IPS-20b (cell line): ENCODE results near the gene KCNG1.

ENCODE experiments used
- H3K27ac ChIP-seq: one replicate; pipeline ENCODE4 v1.5.1; 2013; ENCODE audit warnings: low read length
- H3K27me3 ChIP-seq: 2 replicates; pipeline ENCODE4 v1.6.1; 2013; ENCODE audit warnings: mild to moderate bottlenecking, low read length, inconsistent platforms; ENCODE audit not compliant: insufficient read depth
- H3K36me3 ChIP-seq: 2 replicates; pipeline ENCODE4 v1.6.1; 2013; ENCODE audit warnings: low read depth, mild to moderate bottlenecking, inconsistent platforms, low read length, moderate library complexity; ENCODE audit not compliant: insufficient read depth
- H3K4me1 ChIP-seq: 2 replicates; pipeline ENCODE4 v1.6.1; 2013; ENCODE audit warnings: mild to moderate bottlenecking, control low read depth, inconsistent platforms, low read length, moderate library complexity; ENCODE audit not compliant: insufficient read depth
- H3K4me3 ChIP-seq: 2 replicates; pipeline ENCODE4 v1.5.1; 2013; ENCODE audit warnings: mild to moderate bottlenecking, low read length, inconsistent platforms
- H3K9ac ChIP-seq: 2 replicates; pipeline ENCODE4 v1.6.1; 2013; ENCODE audit warnings: low read depth, mild to moderate bottlenecking, inconsistent platforms, low read length, moderate library complexity
- H3K9me3 ChIP-seq: 2 replicates; pipeline ENCODE4 v1.6.1; 2013; ENCODE audit warnings: mild to moderate bottlenecking, low read depth, low read length, inconsistent platforms; ENCODE audit not compliant: insufficient read depth

The KCNG1 gene

GRCh38 chr20:51022803-51023616 is at the start of gene KCNG1:
KCNG1 (minus strand) TSS chr20:51023107; CDS start chr20:51010338, 12,769 bp downstream.
- H3K4me1 ChIP-seq, result peaks cover 22% of the 10 kb centered on the region
- no peaks in the 10 kb centered on the region for H3K9me3 ChIP-seq
- peaks cover 57% of the 10 kb centered on the region for H3K27me3 ChIP-seq
- peak within 1 kb of the TSS; percentile 64 for H3K4me3 ChIP-seq
- H3K36me3 ChIP-seq, result no peaks in the 10 kb centered on the region
- H3K9ac ChIP-seq, result peak within 1 kb of the TSS; percentile 66; the same call in 1 of the 2 replicates
- no peak within 1 kb of the TSS for H3K27ac ChIP-seq

- H3K36me3 ChIP-seq, result no peaks in the 10 kb centered on the region
- no peaks in the 10 kb centered on the region; the same call in 1 of the 2 replicates for H3K27me3 ChIP-seq
- no peaks in the 10 kb centered on the region for H3K4me1 ChIP-seq
- H3K9me3 ChIP-seq, result no peaks in the 10 kb centered on the region
- H3K4me3 ChIP-seq, result no peak overlapping the region
- no peak overlapping the region for H3K9ac ChIP-seq
- no peak overlapping the region for H3K27ac ChIP-seq
These were observed 47.7 kb upstream of the KCNG1 start for GRCh38 chr20:51070621-51071020.

- no peak overlapping the region for H3K27ac ChIP-seq
- no peak overlapping the region for H3K9ac ChIP-seq
- no peaks in the 10 kb centered on the region for H3K9me3 ChIP-seq
- no peaks in the 10 kb centered on the region for H3K4me1 ChIP-seq
- no peaks in the 10 kb centered on the region; the same call in 1 of the 2 replicates for H3K27me3 ChIP-seq
- no peak overlapping the region for H3K4me3 ChIP-seq
- H3K36me3 ChIP-seq, result no peaks in the 10 kb centered on the region
These were observed 44.9 kb upstream of the KCNG1 start for GRCh38 chr20:51067792-51068191.

GRCh38 chr20:51065615-51066014 is 42.7 kb upstream of the KCNG1 start:
- Histone ChIP-seq H3K9ac (no peak overlapping the region), H3K27me3 (no peaks in the 10 kb centered on the region), H3K4me3 (no peak overlapping the region), H3K9me3 (no peaks in the 10 kb centered on the region), H3K36me3 (no peaks in the 10 kb centered on the region), H3K4me1 (peaks cover 6% of the 10 kb centered on the region; the same call in 1 of the 2 replicates), H3K27ac (no peak overlapping the region)

GRCh38 chr20:51064137-51064536 is 41.2 kb upstream of the KCNG1 start:
- no peaks in the 10 kb centered on the region for H3K9me3 ChIP-seq
- H3K27ac ChIP-seq, result no peak overlapping the region
- H3K4me3 ChIP-seq, result no peak overlapping the region
- H3K4me1 ChIP-seq, result peaks cover 6% of the 10 kb centered on the region; the same call in 1 of the 2 replicates
- H3K9ac ChIP-seq, result no peak overlapping the region
- H3K27me3 ChIP-seq, result no peaks in the 10 kb centered on the region
- H3K36me3 ChIP-seq, result no peaks in the 10 kb centered on the region

GRCh38 chr20:51062065-51062464 is 39.2 kb upstream of the KCNG1 start:
- Histone ChIP-seq H3K4me3 (no peak overlapping the region), H3K36me3 (no peaks in the 10 kb centered on the region), H3K27ac (no peak overlapping the region), H3K4me1 (peaks cover 6% of the 10 kb centered on the region; the same call in 1 of the 2 replicates), H3K27me3 (no peaks in the 10 kb centered on the region), H3K9me3 (no peaks in the 10 kb centered on the region), H3K9ac (no peak overlapping the region)

- H3K27me3 ChIP-seq, result no peaks in the 10 kb centered on the region
- no peak overlapping the region for H3K4me3 ChIP-seq
- H3K36me3 ChIP-seq, result no peaks in the 10 kb centered on the region
- H3K4me1 ChIP-seq, result peaks cover 6% of the 10 kb centered on the region; the same call in 1 of the 2 replicates
- H3K9ac ChIP-seq, result no peak overlapping the region
- no peaks in the 10 kb centered on the region for H3K9me3 ChIP-seq
- no peak overlapping the region for H3K27ac ChIP-seq
These were observed 38.6 kb upstream of the KCNG1 start for GRCh38 chr20:51061418-51062045.

- H3K9ac ChIP-seq, result no peak overlapping the region
- no peaks in the 10 kb centered on the region for H3K9me3 ChIP-seq
- H3K27ac ChIP-seq, result no peak overlapping the region
- no peaks in the 10 kb centered on the region for H3K36me3 ChIP-seq
- no peak overlapping the region for H3K4me3 ChIP-seq
- H3K4me1 ChIP-seq, result peaks cover 6% of the 10 kb centered on the region; the same call in 1 of the 2 replicates
- H3K27me3 ChIP-seq, result no peaks in the 10 kb centered on the region
These were observed 37.4 kb upstream of the KCNG1 start for GRCh38 chr20:51060301-51060700.

GRCh38 chr20:51059862-51060261 is 37.0 kb upstream of the KCNG1 start:
- H3K27me3 ChIP-seq, result no peaks in the 10 kb centered on the region
- H3K27ac ChIP-seq, result no peak overlapping the region
- H3K9ac ChIP-seq, result no peak overlapping the region
- H3K4me1 ChIP-seq, result peaks cover 6% of the 10 kb centered on the region; the same call in 1 of the 2 replicates
- H3K9me3 ChIP-seq, result no peaks in the 10 kb centered on the region
- no peaks in the 10 kb centered on the region for H3K36me3 ChIP-seq
- H3K4me3 ChIP-seq, result no peak overlapping the region

- H3K27me3 ChIP-seq, result no peaks in the 10 kb centered on the region; the same call in 1 of the 2 replicates
- peaks cover 6% of the 10 kb centered on the region; the same call in 1 of the 2 replicates for H3K4me1 ChIP-seq
These were observed 35.1 kb upstream of the KCNG1 start for GRCh38 chr20:51058017-51058416.

GRCh38 chr20:51054233-51054632 is 31.3 kb upstream of the KCNG1 start:
- Histone ChIP-seq H3K9ac (no peak overlapping the region), H3K4me1 (no peaks in the 10 kb centered on the region), H3K4me3 (no peak overlapping the region), H3K27me3 (no peaks in the 10 kb centered on the region; the same call in 1 of the 2 replicates), H3K36me3 (no peaks in the 10 kb centered on the region), H3K9me3 (no peaks in the 10 kb centered on the region), H3K27ac (no peak overlapping the region)

More at GRCh38 chr20:51058017-51058416, 35.1 kb upstream of the KCNG1 start:
- Histone ChIP-seq H3K9me3 (no peaks in the 10 kb centered on the region), H3K9ac (no peak overlapping the region), H3K4me3 (no peak overlapping the region), H3K27ac (no peak overlapping the region), H3K36me3 (no peaks in the 10 kb centered on the region)
